GM12864 (cell line): ENCODE measurements around the gene WDR72.

Experiments
- DNase-seq: peaks from one replicate; pipeline ENCODE4 v3.0.0-alpha.2; 2011; ENCODE audit warnings: low read depth
- H3K4me3 ChIP-seq: 2 replicates; pipeline ENCODE4 v1.5.1; 2011; ENCODE audit warnings: mild to moderate bottlenecking, low read depth, low read length, control low read depth
- TF ChIP-seq, protein P1 (sequence below): IDR thresholded peaks from 2 replicates; pipeline ENCODE4 v1.5.1; 2011; ENCODE audit warnings: low read depth, mild to moderate bottlenecking, moderate library complexity, low read length, control low read depth, inconsistent platforms; ENCODE audit errors: missing control alignments

Gene WDR72

GRCh38 chr15:53511175-53511574, 248.3 kb downstream of the WDR72 start:
- no peak overlapping the region for H3K4me3 ChIP-seq
- no peak for DNase-seq
- TF ChIP-seq, protein P1, sequence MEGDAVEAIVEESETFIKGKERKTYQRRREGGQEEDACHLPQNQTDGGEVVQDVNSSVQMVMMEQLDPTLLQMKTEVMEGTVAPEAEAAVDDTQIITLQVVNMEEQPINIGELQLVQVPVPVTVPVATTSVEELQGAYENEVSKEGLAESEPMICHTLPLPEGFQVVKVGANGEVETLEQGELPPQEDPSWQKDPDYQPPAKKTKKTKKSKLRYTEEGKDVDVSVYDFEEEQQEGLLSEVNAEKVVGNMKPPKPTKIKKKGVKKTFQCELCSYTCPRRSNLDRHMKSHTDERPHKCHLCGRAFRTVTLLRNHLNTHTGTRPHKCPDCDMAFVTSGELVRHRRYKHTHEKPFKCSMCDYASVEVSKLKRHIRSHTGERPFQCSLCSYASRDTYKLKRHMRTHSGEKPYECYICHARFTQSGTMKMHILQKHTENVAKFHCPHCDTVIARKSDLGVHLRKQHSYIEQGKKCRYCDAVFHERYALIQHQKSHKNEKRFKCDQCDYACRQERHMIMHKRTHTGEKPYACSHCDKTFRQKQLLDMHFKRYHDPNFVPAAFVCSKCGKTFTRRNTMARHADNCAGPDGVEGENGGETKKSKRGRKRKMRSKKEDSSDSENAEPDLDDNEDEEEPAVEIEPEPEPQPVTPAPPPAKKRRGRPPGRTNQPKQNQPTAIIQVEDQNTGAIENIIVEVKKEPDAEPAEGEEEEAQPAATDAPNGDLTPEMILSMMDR, result no peak

DNA sequence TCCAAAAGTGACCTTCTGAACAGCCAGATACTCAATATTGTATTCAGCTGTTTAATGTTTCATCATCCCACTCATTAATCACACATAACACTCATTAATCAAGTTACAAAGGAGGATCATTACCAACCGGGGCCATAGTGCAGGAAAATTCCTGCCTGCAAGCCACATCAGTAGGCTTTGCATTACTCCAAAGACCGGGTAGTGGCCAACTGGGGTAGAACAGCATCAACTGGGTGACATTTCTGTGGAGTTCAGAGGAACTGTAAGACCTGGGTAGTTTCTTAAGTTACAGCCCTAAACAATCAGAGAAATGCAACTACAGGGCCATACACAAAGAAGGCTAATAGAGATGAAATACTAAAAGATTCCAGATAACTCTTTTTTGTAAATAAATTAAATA, 253.1 kb downstream of the WDR72 start:
- DNase-seq, result no peak

DNA sequence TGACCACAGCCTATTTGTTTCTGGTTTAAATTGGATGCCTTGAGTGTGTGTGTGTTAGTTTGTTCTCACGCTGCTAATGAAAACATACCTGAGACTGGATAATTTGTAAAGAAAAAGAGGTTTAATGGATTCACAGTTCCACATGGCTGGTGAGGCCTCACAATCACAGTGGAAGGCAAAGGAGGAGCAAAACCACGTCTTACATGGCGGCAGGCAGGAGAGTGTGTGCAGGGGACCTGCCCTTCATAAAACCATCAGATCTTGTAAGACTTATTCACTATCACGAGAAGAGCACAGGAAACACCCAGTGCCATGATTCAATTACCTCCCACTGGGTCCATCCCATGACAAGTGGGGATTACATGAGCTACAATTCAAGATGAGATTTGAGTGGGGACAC, 260.5 kb downstream of the WDR72 start:
- no peak for DNase-seq
- no peak overlapping the region for H3K4me3 ChIP-seq
- TF ChIP-seq, protein P1, result no peak

More for the DNA sequence above, 253.1 kb downstream of the WDR72 start:
- TF ChIP-seq, protein P1, result no peak
- H3K4me3 ChIP-seq, result no peak overlapping the region

DNA sequence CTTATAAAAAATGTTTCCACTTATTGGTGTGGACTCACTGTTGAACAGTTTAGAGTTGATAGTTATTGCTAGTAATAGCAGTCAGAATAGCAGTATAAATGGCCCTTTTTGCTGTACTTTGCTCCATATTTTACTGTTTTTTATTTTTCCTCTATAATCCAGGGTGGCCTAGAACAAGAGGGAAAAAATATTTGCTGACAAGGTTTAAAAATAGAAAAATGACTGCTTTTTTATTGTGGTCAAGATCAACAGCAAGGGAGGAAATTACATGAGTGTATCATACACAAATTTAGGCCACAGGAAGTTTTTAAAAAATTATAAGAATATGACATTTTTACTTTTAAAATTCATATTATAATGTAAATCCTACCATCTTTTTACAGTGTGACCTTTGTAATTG, 269.1 kb downstream of the WDR72 start:
- no peak overlapping the region for H3K4me3 ChIP-seq
- TF ChIP-seq, protein P1, result no peak
- no peak for DNase-seq

DNA sequence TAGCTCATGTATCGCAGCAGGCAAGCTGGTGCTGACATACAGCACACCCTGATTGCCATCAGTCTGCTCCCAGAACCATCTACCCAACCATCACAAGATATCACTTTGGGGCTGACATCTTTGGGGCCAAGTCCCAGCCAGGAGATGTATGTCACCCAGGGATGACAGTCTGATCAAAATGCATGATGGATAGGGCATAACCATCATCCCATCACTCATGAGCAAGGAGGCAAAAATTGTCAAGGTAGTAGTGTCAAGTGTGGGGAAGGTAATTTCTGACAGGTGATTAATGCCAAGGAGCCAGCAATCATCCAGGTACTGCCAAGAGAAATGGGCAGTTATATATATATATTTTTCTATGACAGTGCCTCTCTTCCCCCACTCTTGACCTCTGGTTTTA, 277.4 kb downstream of the WDR72 start:
- TF ChIP-seq, protein P1, result no peak
- no peak overlapping the region for H3K4me3 ChIP-seq
- no peak for DNase-seq

- TF ChIP-seq, protein P1, result no peak
These were observed 281.3 kb downstream of the WDR72 start for GRCh38 chr15:53477981-53478766.

DNA sequence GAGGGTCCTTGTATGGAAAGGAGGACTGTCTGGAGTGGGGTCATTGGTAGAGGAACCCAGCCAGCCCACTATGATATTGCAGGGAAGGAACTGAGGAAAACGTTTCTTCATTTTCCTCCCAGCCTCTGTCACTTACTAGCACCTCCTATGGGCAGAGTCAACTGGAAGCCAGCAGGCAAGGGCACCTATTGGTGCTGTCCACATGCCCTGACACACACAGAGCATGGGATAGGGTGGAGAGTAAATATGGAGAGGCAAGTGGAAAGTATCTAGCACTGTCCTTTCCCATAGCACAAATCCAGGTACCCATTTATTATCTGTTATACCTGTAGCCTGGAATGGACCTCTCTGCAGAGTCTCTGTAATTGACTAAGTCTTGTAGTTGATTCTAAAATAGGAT, 285.6 kb downstream of the WDR72 start:
- no peak for DNase-seq
- TF ChIP-seq, protein P1, result no peak
- no peak overlapping the region for H3K4me3 ChIP-seq

More at GRCh38 chr15:53477981-53478766, 281.3 kb downstream of the WDR72 start:
- no peak overlapping the region for H3K4me3 ChIP-seq
- DNase-seq, result no peak
